ENCODE data around the gene UBA3. TPM values are rescaled to one million over a fixed set of nuclear protein-coding genes. Genes with fewer than 3 reads are reported as not detected.

UBA3 gene
- total RNA-seq, 1 donor from 2014 or later, result 68.6 TPM

DNA sequence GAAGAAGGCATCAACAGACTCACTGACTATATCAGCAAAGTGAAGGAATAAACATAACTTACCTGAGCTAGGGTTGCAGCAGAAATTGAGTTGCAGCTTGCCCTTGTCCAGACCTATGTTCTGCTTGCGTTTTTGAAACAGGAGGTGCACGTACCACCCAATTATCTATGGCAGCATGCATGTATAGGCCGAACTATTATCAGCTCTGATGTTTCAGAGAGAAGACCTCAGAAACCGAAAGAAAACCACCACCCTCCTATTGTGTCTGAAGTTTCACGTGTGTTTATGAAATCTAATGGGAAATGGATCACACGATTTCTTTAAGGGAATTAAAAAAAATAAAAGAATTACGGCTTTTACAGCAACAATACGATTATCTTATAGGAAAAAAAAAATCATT, 24.4 kb upstream of the UBA3 start:
- Mint-ChIP-seq H3K36me3 (ENCODE audit: unreplicated experiment) (peaks cover 4% of the 10 kb centered on the region), H3K27ac (ENCODE audit: unreplicated experiment) (no peak overlapping the region), H3K27me3 (ENCODE audit: unreplicated experiment) (no peaks in the 10 kb centered on the region), H3K9me3 (ENCODE audit: unreplicated experiment) (no peaks in the 10 kb centered on the region), H3K4me1 (ENCODE audit: low read depth, unreplicated experiment) (no peaks in the 10 kb centered on the region), H3K4me3 (ENCODE audit: unreplicated experiment) (no peak overlapping the region)
- no peak for DNase-seq
- TF ChIP-seq, protein P1, sequence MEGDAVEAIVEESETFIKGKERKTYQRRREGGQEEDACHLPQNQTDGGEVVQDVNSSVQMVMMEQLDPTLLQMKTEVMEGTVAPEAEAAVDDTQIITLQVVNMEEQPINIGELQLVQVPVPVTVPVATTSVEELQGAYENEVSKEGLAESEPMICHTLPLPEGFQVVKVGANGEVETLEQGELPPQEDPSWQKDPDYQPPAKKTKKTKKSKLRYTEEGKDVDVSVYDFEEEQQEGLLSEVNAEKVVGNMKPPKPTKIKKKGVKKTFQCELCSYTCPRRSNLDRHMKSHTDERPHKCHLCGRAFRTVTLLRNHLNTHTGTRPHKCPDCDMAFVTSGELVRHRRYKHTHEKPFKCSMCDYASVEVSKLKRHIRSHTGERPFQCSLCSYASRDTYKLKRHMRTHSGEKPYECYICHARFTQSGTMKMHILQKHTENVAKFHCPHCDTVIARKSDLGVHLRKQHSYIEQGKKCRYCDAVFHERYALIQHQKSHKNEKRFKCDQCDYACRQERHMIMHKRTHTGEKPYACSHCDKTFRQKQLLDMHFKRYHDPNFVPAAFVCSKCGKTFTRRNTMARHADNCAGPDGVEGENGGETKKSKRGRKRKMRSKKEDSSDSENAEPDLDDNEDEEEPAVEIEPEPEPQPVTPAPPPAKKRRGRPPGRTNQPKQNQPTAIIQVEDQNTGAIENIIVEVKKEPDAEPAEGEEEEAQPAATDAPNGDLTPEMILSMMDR (IDR thresholded peaks at IDR 0.05; ENCODE audit: partially characterized antibody, unreplicated experiment), result no peak

DNA sequence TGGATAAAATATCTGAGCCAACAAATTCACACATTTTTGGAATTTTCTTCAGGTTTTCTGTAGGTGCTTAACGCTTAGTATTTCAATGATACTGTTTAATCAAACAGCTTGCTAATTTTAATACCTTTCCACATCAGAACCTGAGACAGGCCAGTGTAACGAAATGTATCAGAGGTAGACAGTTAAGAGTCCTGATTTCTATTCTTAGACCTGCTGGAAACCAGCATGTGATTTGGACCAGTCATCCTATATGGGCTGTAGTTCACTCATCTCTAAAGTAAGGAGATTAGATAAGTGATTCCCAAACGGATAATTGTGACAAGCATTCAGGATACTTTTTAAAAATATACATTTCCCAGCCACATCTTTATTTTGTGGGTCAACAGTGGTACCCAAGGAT, 23.0 kb upstream of the UBA3 start:
- TF ChIP-seq, protein P1 (IDR thresholded peaks at IDR 0.05; ENCODE audit: partially characterized antibody, unreplicated experiment), result no peak
- Mint-ChIP-seq H3K27me3 (ENCODE audit: unreplicated experiment) (no peaks in the 10 kb centered on the region), H3K4me1 (ENCODE audit: low read depth, unreplicated experiment) (no peaks in the 10 kb centered on the region), H3K36me3 (ENCODE audit: unreplicated experiment) (peaks cover 4% of the 10 kb centered on the region), H3K27ac (ENCODE audit: unreplicated experiment) (no peak overlapping the region), H3K9me3 (ENCODE audit: unreplicated experiment) (no peaks in the 10 kb centered on the region), H3K4me3 (ENCODE audit: unreplicated experiment) (no peak overlapping the region)
- no peak for DNase-seq

DNA sequence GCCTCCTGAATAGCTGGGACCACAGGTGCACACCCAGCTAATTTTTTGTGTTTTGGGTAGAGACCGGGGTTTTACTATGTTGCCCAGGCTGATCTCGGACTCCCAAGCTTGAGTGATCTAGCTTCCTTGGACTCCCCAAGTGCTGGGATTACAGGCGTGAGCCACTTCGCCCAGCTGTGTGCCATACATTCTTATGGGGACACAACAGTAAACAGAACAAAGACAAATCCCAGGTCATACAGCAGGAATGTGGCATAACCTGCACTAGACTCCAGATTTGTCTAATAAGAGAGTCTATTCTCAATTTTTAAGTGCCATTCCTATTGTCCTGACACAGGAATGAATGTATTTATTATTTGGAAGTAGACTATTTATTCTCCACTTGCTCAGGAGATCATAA, 22.2 kb upstream of the UBA3 start:
- Mint-ChIP-seq H3K27ac (ENCODE audit: unreplicated experiment) (no peak overlapping the region), H3K27me3 (ENCODE audit: unreplicated experiment) (no peaks in the 10 kb centered on the region), H3K4me1 (ENCODE audit: low read depth, unreplicated experiment) (no peaks in the 10 kb centered on the region), H3K4me3 (ENCODE audit: unreplicated experiment) (no peak overlapping the region), H3K9me3 (ENCODE audit: unreplicated experiment) (no peaks in the 10 kb centered on the region), H3K36me3 (ENCODE audit: unreplicated experiment) (peaks cover 4% of the 10 kb centered on the region)
- no peak for DNase-seq
- TF ChIP-seq, protein P1 (IDR thresholded peaks at IDR 0.05; ENCODE audit: partially characterized antibody, unreplicated experiment), result no peak

DNA sequence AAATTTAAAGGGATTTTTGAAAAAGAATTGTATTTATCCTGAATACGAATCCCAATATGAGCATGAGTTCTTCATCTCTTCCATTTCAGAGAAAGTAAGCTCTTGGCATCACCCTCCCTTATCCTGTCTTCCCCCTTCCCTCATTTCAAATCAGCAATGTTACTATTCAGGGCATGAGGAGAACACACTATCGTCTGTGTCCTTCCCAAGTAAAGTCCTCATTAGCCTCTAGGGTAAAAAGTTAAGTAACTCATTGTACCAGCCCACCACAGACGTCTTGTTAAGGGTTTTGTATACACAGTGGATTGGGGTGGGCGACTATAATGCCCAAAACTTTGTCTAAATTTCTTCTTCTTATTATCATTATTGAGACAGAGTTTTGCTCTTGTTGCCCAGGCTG, 19.4 kb upstream of the UBA3 start:
- Mint-ChIP-seq H3K36me3 (ENCODE audit: unreplicated experiment) (peaks cover 4% of the 10 kb centered on the region), H3K27ac (ENCODE audit: unreplicated experiment) (no peak overlapping the region), H3K9me3 (ENCODE audit: unreplicated experiment) (no peaks in the 10 kb centered on the region), H3K4me1 (ENCODE audit: low read depth, unreplicated experiment) (no peaks in the 10 kb centered on the region), H3K4me3 (ENCODE audit: unreplicated experiment) (no peak overlapping the region), H3K27me3 (ENCODE audit: unreplicated experiment) (no peaks in the 10 kb centered on the region)
- DNase-seq, result no peak
- TF ChIP-seq, protein P1 (IDR thresholded peaks at IDR 0.05; ENCODE audit: partially characterized antibody, unreplicated experiment), result no peak

DNA sequence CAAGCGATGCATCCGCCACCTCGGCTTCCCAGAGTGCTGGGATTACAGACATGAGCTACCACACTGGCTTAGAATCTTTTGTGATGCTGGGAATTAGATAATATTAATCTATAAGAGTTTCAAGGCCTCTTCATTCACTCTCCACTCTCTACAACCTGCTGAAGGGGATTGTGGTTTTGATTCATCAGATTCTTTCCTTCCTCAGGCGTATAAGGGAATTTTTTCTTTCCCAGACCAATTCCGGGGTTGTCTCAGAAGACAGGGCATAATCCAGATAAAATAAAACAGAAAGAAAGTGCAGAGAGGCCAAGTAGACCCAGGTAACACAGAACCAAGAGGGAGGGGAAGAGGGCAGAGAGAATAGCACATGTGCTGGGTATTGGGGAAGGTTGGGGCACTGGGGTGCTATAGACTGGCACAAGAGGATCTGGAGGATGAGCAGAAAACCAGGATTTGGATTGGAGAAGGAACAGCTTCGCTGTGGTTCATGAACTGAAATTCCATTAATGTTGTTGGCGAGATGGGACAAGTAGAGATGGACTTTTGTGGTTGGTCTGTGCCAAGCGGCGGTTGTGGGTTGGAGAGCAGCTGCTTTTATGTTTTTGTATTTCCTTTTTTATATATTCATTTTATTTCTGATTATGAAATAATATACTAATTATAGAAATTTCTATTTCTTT, 17.4 kb upstream of the UBA3 start:
- no peaks in the 10 kb centered on the region for H3K4me1 Mint-ChIP-seq (ENCODE audit: low read depth, unreplicated experiment)
- H3K27me3 Mint-ChIP-seq (ENCODE audit: unreplicated experiment), result no peaks in the 10 kb centered on the region
- peaks cover 4% of the 10 kb centered on the region for H3K36me3 Mint-ChIP-seq (ENCODE audit: unreplicated experiment)
- H3K9me3 Mint-ChIP-seq (ENCODE audit: unreplicated experiment), result no peaks in the 10 kb centered on the region
- no peak overlapping the region for H3K27ac Mint-ChIP-seq (ENCODE audit: unreplicated experiment)
- DNase-seq, result no peak
- no peak overlapping the region for H3K4me3 Mint-ChIP-seq (ENCODE audit: unreplicated experiment)
- TF ChIP-seq, protein P1 (IDR thresholded peaks at IDR 0.05; ENCODE audit: partially characterized antibody, unreplicated experiment), result no peak

Measured in glutamatergic neuron (in vitro differentiated cells).